NCI-H748 (cell line): ENCODE results near the gene ZW10.
"Not testable (repeated sequence)": the region's sequence is repeated elsewhere in the genome, so short reads cannot be mapped to it uniquely, and the experiment has no call there.

Experiments
- DNase-seq: peaks from one replicate; lab custom pipeline; 2025; ENCODE audit not compliant: unreplicated experiment; lab: John Stamatoyannopoulos, UW

ZW10 gene, protein sequence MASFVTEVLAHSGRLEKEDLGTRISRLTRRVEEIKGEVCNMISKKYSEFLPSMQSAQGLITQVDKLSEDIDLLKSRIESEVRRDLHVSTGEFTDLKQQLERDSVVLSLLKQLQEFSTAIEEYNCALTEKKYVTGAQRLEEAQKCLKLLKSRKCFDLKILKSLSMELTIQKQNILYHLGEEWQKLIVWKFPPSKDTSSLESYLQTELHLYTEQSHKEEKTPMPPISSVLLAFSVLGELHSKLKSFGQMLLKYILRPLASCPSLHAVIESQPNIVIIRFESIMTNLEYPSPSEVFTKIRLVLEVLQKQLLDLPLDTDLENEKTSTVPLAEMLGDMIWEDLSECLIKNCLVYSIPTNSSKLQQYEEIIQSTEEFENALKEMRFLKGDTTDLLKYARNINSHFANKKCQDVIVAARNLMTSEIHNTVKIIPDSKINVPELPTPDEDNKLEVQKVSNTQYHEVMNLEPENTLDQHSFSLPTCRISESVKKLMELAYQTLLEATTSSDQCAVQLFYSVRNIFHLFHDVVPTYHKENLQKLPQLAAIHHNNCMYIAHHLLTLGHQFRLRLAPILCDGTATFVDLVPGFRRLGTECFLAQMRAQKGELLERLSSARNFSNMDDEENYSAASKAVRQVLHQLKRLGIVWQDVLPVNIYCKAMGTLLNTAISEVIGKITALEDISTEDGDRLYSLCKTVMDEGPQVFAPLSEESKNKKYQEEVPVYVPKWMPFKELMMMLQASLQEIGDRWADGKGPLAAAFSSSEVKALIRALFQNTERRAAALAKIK

GRCh38 chr11:113773416-113774173 is at the start of gene ZW10:
TSS of gene ZW10 (minus strand) at chr11:113773692. CDS start at chr11:113773666, 26 bp downstream.
- DNase-seq, result peak; percentile 92

DNA sequence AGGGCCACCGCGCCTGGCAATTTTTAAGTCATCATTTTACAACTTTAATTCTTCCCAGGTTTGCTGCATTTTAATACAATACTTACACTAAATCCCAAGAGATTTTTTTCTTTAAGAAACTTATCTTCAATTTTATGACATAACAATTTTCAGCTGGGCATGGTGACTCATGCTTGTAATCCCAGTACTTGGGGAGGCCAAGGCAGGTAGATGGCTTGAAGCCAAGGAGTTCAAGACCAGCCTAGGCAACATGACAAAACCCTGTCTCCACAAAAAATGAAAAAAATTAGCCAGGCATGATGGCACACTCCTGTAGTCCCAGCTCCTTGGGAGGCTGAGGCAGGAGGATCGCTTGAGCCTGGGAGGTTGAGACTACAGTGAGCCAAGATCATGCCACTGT is 44.9 kb upstream of the ZW10 start:
- DNase-seq, result no peak

GRCh38 chr11:113817626-113818025 is 44.1 kb upstream of the ZW10 start:
- no peak for DNase-seq

GRCh38 chr11:113817162-113817561 is 43.7 kb upstream of the ZW10 start:
- DNase-seq, result no peak

DNA sequence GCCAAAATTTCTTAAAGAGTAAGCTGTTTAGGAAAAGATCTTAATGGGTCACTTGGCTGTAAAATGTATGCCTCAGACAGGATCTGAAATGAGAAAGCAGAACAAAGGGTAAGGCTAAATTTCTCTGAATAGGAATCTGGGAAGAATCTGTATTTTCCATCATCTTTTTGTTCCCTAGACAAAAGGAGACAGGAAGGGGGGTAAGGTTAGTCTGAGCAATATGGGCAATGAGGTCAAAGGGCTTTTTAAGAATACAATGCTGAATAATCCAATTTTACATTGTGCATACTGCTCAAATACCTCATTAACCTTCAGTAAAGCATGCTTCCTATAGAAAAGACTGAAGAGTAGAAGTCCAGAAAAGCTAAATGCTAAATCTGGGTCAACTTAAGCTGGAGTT is 40.7 kb upstream of the ZW10 start:
- DNase-seq, result no peak

DNA sequence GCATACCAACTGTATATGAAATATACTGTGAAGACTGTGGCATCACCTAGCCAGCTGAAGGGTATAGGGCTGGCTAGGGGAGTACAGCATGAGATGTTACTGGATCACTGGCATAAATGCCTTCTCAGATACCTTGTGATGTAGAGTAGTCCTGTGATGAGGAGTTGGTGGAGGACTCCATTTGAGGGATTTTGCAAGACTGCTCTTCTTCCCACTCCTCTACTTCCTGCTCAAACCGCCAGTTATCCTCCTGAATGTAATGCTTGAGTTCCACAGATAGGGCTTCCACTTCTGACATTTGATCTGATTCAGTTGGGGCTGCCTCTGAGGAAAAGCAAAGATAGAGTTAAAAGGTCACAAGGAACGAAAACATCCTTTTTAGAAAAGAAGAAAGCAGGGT is 35.4 kb upstream of the ZW10 start:
- no peak for DNase-seq

GRCh38 chr11:113806406-113806805 is 32.9 kb upstream of the ZW10 start:
- peak; percentile 20 for DNase-seq

- DNase-seq, result no peak
Measured at GRCh38 chr11:113805640-113806039, 32.1 kb upstream of the ZW10 start.

DNA sequence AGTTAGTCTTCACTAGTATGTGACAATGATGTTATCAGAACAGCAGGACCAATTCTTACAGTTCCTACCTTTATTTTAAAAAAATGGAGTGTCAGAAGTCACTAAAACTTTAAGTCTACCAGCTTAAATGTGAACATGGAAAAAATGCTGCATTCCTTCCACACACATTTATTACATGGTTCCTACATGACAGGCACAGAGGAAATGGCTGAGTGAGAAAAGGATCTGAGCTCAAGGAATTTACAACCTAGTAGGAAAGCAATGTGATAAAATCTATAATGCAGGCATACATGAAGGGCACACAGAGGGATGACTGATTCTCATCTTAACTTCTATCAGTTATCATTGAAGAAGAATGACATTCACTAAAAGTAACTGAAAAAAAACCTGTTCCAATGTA is 29.1 kb upstream of the ZW10 start:
- no peak for DNase-seq

DNA sequence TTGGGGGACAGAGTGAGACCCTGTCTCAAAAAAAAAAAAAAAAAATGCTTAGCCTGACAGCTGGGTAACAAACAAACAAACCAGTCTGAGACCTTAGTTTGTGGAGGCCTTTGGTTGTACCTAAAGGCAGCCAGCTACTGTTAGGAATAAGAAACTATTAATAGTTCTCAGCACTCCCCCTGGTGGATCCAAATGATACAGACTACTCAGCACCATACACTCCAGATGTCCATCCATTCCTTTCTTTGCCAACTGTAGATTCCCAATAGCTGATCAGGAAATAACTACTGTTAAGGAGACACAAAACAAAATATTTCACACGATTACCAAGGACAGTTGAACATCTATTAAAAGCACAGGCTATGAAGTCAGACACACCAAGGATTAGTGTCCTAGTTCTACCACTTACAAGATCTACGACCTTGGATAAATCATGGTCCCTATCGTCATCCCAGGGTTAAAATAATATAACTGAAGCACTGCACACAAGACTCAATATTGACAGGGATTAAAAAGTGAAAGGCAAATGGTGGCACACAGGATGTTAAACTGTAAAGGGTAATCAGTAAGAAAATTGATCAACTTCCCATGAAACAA is 23.3 kb upstream of the ZW10 start:
- peak; percentile 33 for DNase-seq

DNA sequence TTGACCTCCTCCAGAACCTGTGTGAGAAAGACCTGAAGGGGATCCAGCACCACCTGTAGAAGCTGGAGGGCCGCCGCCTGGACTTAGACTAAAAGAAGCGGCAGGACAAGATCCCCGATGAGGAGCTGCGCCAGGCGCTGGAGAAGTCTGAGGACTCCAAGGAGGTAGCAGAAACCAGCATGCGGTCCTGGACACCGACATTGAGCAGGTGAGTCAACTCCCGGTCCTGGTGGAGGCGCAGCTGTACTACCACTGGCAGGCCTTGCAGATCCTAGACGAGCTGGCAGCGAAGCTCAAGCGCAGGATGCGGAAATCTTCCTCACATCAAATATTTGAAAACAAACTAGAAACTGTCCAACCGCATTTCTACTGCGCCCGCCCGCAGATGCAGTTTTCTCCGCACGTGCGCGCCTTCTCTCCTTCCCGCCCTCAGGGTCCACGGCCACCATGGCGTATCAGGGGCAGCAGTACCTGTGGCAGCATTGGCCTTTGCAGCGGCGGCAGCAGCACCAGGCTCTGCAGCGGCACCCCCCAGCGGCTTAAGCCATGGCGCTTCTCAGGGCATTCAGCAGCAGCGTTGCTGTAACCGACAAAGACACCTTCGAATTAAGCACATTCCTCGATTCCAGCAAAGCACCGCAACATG is 16.3 kb upstream of the ZW10 start:
- no peak for DNase-seq

GRCh38 chr11:113789016-113789415 is 15.5 kb upstream of the ZW10 start:
- not testable (repeated sequence) for DNase-seq

DNA sequence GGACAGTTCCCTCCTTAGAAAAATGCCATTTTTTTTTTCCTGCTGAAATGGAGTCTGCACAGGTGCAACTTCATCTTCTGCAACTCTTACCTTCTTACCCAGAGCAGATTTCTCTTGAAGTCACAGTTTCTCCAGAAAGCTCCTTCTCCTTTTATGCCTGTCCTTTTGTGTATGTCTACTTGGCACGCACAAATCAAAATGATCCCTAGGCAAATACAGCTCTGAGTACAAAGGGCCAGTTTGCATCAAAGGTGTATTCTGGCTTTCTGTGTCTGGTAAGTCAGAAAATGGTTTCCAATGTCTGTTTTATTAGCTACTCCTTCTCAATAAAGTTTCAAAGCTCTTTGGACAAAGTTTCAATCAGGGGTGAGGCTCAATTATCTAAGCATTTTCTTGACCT is 8.6 kb upstream of the ZW10 start:
- DNase-seq, result no peak

- DNase-seq, result no peak
Measured at GRCh38 chr11:113781682-113782081, 8.2 kb upstream of the ZW10 start.

- DNase-seq, result no peak
Measured at GRCh38 chr11:113779496-113779895, 6.0 kb upstream of the ZW10 start, which contains the start of gene CLDN25. TSS of gene CLDN25 (plus strand) at chr11:113779796. CDS start at chr11:113779796, 0 bp downstream.

- no peak for DNase-seq
Measured at GRCh38 chr11:113778111-113778910, 4.8 kb upstream of the ZW10 start.

DNA sequence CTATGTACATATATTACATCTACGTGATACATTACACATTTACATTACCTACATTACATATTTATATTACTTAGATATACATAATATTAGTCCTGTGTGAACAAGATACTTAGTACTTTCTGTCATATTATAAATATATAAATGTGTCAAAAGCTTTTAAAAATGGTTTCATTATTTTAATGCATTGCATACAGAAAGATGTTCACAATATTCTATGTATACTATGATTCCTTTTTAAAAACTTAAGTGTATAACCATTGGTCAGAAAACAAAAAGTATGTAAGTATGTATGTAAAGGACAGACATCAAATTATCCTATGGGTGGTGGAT is 647 bp upstream of the ZW10 start:
- no peak for DNase-seq

GRCh38 chr11:113773092-113773415 is 438 bp downstream of the ZW10 start:
- DNase-seq, result peak; percentile 25

- no peak for DNase-seq
Measured at GRCh38 chr11:113771964-113772363, 1.5 kb downstream of the ZW10 start.
